HG02759 (cell line): Measurements from ENCODE around the gene EHD1.
"Not testable (repeated sequence)": the region's sequence is repeated elsewhere in the genome, so short reads cannot be mapped to it uniquely, and the experiment has no call there.

Experiments used
- ATAC-seq: cut with Tn5 transposase; IDR thresholded peaks from one replicate; pipeline ENCODE4 v1.9.1; 2021; ENCODE audit warnings: mild to moderate bottlenecking, moderate library complexity; ENCODE audit not compliant: unreplicated experiment

Gene EHD1

DNA sequence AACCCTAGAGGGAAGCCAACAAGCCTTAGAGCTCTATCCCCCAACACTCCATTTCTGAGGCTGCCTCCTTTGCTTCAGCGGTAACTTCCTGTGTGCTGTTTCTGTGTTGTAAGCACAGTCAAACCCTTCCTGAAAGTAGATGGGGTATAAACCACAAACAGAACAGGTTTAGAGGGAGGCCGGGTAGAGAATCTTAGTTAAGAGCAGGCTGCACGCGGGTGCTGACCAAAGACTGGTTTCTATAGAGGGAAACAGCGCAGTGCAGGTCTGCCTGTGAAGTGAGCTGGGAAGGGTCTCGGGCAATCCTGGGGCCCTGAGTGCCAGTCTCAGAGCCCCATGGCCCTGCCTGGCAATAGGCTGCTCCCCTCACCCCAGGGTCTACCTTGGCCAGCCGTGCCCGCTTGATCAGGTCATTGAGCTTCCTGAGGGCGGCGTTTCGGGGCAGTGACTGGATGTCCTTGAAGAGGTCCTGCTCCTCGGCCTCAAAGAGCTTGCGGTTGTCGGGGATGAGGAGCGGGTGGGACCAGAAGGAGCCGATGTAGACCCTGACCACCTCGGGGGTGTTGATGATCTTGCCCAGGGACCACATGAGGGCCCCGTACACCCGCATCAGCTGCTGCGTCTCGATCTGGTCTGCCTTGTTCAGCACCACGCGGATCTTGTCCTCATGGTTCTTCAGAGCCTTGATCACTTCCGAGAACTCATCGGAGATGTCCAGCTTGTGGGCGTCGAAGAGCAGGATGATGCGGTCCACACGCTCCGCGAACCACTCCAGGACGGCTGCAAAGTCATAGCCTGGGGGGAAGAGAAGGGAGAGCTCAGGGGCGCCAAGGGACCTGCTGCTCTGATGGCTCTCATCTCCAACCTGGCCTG, 18.6 kb downstream of the EHD1 start:
- peak; percentile 74 for ATAC-seq

DNA sequence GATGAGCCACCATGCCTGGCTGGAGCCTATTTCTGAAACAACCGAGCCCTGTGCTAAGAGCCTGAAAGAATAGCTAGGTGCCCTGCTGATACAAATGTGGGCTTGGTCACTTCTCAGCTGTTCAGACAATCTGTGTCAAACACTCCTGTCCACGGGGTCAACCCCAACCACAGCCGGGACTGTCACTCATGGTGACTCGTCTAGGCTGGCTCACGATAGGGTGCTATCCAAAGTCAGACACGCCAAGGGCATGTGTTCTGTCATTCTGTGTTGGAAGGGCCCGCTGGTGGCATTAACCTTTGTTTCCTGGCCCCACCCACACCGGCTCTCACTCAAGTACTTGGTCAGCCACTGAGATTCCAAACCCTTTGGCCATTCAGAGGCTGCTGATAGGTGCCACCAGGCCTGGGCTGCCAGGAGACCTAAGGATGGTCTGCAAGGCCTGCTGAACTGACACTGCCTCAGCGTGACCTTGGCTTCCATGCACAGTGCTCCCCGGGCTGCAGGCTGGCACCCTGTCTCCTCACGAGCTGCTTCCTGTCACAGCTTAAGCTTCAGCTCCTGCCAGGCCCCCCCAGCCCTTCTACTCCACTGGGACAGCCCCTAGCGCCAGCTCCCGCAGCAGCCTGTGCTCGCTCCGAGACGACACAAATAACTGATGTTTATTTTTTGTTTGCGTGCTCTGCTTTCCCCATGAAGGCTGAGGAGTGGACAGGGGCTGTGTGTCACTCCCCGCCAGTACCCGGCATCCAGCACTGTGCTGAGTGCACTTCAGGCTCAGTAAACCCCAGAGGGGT, 19.8 kb downstream of the EHD1 start:
- ATAC-seq: peak; percentile 22

DNA sequence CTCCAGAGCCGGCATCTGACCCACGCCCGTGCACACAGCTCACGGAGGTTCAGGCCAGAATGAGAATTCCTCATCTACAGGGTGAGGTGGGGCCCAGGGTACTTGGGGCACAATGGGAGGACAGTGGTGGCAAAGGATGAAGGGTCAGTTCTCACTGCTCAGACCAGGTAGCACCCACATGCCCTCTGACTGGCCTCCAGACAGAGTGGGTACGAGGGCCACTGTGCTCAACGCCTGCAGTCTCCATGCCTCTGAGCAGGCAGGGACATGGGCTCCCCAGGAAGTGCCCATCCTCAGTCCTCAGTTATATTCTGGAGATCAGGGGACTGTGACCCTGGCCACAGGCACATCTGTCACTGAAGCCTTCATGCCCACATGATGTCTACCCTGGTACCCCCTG, 20.9 kb downstream of the EHD1 start:
- ATAC-seq: no peak

DNA sequence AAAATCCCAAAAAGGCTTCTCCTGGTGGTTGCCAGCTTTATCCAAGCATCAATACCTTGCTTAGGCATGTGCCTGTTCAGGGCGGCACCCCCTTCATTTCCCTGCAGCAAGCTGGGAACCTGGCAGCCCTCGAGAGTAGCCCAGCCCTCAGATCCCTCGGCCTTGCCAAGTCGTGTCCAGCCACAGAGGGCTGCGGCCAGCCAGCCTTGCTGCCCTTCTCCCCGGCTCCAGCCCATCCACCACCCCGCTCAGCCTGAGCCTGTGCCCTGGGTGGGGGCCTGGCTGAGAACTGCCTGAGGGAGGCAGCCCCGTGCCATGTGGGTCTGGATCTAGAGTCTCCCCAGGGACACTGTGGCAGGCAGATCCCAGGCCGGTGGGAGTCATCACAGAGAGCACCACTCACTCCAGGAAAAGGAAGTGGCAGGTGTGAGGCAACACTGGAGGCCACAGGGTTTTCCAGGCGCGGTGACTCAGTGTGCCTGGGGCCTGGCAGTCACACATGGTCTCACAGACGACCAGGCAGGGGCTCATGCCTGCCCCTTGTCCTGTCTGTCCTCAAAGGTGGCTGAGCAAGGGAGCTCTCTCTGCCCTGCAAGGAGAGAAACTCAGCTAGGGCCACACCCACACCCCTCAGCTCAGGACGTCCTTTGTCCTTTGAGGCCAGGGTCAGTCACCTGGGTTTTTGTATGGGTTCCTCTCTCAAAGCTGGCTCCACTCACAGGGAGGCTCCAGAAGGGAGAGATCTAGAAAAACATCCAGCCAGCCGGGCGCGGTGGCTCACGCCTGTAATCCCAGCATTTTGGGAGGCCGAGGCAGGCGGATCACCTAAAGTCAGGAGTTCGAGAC, 21.8 kb downstream of the EHD1 start:
- ATAC-seq: no peak

DNA sequence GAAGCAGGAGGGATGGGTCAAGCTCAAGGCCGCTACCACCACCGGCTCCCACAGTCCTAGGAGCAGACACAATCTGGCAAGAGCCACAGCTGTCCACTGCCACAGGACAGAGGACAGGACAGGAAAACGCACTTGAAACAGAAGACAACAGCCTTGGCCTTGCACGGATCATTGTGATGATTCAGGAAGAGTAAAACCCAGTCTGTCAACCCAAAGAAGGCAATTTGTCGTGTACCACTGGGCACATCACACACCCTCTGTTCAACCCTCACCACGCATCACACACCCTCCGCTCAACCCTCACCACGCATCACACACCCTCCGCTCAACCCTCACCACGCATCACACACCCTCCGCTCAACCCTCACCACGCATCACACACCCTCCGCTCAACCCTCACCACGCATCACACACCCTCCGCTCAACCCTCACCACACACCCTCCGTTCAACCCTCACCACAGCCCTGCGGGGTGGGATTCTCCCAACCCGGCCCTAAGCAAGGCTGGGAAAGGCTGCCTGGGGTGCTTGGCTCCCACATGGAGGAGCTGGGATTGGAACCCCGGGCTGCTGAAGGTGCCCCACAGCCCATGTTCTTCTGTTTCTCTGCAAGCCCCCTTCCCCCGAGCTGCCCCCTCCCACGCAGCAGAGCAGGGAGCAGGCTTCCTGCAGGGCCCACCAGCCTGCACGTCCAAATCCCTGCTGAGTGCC, 22.7 kb downstream of the EHD1 start:
- no peak for ATAC-seq

DNA sequence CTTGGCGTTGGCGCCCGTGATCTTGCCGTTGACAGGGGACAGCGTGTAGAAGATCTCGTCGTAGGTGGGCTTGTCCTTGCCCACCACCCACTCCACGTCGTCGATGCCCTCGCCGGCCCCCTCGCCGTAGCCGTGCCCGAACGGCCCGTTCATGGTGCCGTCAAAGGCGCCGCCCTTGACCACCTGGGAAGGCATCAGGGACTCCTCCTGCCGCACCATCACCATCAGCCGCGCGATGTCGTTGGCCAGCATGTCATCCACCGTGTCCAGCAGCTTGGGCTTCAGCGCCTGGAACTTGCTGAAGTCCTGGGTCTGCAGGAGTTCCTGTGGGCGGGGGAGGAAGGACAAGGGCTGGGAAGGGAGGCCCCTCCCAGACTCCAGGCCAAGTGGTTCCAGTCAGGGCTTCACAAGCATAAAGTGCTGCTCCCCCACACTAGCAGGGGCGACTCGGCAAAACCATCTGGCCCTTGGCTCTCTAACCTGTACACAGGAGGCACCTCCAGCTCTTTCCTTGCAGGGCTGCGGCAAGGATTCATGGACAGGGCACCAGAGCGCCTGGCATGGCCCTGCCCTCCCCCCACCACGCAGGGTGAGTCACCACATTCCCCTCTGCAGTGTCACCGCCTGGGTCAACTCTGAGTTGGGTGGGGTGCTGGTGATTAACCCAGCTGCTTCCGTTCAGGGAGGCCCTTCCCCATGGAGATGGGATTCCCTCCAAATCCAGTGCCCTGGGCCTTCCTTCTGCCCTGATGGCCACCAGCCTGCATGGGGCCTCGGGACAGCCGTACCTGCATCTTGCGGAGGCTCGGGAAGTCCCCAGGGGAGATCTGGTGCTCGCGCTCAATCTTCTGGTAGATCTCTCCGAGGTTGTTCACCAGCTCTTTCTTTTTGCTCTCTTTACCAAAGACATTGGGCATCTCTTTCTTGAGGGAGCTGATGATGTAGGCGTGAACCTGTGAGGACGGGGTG, 23.6 kb downstream of the EHD1 start:
- no peak for ATAC-seq

DNA sequence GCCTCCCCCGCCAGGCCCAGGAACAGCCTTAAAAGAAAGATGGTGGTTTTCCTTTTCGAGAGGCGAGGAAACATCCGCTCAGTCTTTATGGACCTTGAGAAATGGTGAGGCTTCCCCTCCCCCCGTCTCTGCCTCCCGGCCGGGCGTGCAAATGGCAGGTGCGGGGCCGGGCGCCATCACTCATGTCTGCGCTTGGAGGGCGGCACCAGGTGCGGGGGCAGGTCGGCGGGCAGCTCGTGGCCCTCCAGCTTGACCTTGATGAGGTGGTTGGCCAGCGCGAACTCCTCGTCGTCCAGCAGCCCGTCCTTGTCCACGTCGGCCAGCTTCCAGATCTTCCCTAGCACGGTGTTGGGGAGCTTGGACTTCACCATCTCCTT, 24.3 kb downstream of the EHD1 start:
- ATAC-seq: no peak

DNA sequence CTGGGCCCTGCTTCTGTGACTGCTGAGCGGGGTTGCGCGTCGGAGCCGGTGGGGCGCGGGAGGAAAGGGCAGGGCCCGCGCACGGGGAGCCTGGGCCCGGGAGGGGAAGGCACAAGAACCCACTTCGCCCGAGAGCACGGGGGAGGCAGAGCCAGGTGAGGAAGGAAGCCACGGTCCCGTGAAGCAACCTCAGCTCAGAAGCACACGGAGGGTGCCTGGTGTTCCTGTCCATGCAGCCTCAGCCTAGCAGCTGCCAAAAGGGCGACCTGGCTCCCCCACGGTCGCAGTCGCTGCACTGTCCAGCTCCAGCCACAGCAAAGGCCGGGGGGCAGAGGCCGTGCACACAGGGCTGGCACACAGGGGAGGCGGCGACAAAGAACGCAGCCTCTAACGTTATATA, 24.7 kb downstream of the EHD1 start:
- ATAC-seq: no peak

DNA sequence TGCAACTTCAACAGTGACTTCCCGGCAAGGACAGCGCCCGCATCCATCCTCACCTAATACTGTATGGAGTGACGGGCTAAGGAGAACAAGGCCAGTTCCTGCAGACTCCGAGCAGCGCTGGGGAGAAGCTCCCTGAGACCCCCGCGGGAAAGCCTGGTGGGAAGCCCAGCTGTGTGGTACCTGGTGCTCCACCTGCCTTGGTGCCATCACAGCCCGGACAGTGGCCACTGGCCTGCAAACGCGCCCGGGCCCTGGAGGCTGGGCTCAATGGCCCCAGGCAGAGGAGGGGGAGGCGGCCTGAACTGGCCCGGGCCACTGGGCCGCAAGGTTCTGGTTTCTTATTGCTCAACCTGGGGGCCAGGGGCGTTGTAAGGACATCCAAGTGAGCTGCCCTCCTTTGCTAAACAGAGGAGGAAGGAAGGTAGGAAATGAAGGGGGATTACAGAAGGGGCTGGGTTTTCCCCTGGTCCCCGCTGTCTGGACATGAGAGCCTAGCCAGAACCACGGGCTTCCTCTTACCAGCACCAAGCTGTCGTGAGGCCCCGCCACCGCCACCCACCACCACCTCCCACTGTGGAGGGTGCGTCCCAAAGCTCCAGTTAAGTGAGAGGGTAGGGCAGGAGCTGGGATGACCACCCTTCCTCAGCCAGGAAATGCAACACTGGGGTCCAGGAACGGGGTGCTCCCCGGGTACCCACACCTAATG, 25.5 kb downstream of the EHD1 start:
- no peak for ATAC-seq

DNA sequence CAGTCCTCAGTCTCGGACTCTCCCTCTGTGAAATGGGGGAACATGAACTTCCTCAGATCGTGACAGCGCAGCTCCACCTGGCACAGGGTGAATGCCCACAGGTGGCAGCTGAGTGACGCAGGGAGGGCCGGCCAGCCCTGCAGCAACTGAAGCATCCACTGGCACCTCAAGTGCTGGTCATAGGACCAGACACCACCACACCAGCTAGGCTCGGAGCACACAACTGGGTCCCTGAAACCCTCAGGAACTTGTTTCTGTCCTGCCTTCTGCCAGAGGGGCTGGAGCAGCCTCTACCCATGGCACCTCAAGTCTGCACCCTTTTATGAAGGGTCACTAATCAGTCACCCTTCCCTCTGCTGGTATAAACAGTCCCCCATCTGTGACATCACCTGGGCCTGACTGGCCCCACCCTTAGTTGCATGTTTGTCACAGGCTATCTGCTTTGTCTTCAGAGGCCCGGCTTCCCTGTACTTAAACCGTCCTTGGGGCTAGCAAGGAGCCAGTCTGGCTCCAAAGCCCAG, 26.5 kb downstream of the EHD1 start:
- no peak for ATAC-seq

DNA sequence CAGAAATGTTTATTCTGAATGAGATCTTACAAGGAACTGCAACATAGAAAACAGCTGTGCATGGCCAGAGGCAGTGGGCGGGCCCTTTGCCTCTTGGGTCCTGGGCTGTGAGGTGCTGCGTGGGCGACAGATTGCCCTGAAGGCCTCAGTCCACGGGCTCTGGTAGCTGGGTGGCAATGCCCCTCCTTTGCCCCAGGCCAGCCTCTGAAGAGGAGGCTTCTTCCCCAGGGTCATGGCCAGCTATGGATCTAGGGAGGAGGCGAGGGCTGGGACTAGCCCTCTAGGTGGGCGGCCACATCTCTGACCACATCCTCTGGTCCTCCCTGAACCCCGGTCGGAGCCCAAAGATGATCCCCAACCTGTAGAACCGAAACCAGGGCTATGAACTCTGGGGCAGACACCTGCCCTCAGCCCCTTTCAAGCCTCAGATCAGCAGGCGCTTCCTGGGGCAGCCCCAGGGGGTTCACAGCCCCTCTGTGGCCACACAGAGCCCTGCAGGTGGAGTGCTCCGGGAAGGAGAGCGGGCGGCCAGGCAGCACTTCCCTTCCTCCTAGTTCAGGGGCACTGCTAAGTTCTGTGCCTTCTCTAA, 27.3 kb downstream of the EHD1 start:
- ATAC-seq: peak; percentile 73

DNA sequence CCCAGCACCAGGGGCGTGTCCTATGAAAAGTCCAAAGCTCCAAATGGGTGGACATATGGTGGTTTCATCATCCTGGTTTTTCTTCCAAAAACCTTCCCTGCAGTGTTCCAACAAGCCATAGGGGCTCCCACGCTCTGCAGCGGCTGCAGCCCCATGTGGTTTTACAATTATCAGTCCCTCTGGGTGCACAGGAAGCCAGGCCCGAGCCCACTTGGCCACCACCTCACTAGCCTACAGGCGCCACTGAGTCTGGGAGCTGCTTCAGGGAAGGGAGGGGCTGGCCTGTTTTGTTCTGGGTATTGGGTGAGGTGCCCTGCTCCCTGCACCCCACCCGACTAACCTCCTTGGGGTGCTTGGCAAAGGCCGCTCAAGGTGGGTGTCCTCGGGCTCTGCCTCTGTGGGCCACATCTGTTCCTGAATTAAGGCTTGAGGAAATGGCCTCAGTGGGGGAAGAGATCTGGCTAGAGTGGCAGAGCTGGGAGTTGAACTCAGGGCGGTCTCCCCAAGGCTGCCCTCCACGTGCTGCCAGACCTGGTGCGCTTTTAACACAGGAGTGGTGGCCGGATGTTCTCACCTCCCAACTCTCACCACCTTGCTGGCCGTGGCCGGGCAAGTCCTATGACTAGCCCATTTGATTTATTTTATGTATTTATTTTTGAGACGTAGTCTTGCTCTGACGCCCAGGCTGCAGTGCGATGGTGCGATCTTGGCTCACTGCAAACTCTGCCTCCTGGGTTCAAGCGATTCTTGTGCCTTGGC, 28.6 kb downstream of the EHD1 start:
- no peak for ATAC-seq

DNA sequence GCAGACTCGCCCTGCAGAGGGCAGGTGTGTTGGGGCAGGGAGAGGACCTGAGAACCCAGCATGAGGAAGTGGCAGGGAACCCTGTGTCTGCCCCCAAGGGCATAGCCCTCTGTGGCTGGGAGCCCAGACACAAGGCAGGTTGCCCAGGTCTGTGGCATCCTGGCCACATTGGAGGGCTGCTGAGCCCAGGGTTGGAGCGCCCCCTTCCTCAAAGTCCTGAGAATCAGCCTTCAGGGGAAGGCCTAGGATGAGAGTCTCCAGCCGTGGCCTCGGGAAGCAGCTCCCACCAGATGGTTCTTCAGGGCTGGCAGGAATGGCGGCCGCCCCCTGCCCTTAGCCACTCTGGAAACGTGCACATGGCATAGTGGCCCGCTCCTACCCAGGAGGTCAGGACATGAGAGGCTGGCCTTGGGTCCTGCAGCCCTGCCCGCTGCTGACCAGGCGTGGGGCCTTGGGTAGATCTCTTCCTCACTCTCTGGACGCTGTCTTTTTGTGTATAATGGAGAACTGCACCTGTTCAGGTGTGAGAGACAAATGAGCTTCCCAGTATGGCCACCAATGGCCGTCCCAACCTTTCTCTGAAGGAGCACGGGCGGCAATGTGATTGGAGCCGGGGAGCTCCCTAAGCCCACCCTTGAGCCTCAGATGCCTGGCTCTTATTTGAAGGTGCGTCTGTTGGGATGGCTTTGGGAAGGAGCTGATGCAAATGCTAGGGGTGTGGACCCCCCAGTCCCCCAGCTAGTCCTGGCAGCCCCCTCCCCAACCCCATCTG, 29.4 kb downstream of the EHD1 start:
- ATAC-seq: no peak

DNA sequence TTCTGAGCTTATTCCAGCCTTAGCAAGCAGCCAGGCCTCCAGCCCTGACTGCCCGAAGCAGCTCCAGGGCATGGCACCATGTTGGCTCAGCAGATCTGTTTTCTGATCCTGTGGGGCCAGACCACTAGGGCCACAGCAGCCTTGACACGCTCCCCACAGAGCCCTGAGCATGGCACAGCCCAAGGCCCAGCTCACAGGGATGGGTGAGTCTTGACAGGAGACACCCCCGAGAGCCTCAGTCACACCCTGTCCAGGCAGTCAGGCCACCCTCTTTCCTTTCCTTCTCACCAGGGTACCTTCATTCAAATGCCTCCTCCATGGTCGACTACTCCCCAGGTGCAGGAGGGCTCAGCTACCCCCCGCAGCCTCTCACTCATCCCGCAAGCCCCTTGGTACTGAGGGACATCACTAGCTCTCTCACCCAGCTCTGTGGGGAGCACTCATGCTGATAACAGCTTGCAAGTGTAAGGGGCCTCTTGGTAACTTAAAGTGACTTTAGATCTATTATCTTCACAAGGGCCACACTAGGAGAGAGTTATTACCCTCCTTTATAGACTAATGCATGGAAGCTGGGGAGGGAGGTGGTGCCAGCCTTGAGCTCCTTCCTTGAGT, 30.1 kb downstream of the EHD1 start:
- no peak for ATAC-seq

DNA sequence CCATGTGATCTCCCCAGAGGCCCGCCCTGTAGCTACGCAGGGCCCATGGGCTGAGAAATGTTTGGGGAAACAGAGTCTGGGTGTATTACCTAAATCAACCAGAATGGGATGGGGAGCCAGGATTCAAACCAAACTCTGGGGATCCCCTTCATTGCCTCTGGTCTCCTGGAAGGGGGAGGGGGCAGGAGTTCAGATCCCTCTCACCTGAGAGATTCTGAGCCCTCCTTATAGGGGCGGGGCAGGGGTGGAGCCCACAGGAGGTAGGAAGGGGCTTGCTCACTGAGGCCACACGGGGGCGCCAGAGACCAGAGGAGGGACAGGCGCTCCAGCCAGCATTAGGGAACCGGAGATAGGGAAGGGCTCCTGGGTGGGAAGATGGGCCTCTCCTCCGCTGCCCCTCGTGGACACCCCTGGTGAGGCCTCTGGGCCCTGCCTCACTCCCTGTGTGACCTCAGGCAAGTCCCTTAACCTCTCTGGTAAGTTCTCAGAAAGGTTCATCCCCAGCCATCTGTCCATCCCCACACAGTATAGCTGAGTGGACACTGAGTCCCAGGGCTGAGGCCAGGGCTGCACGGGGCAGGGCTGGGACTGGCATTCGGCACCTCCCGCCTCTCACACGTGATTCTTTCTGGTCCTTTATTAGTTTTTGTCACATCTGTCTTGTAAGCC, 31.3 kb downstream of the EHD1 start:
- peak; percentile 24 for ATAC-seq

DNA sequence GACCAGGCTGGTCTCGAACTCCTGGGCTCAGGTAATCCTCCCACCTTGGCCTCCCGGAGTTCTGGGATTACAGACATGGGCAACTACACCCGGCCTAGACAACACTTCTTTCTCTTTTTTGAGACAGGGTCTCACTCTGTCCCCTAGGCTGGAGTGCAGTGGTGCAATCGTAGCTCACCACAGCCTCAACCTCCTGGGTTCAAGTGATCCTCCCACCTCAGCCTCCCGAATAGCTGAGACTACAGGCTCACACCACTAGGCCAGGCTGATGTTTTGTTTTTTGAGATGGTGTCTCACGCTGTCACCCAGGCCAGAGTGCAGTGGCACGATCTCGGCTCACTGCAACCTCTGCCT, 32.7 kb downstream of the EHD1 start:
- ATAC-seq: not testable (repeated sequence)
